NK-92 treated with Interleukin-12 subunit alpha and Interleukin-12 subunit beta, amount 100 ng/mL, for 24 hours (cell line): ENCODE measurements around the gene DLAT.
"Not testable (repeated sequence)": the region's sequence is repeated elsewhere in the genome, so short reads cannot be mapped to it uniquely, and the experiment has no call there.

Experiments used
- DNase-seq: peaks from one replicate; lab custom pipeline; 2025; lab: John Stamatoyannopoulos, UW

Gene DLAT

GRCh38 chr11:112049777-112050176 lies 24.6 kb downstream of the DLAT start:
- DNase-seq = no peak

- no peak for DNase-seq
Observed at GRCh38 chr11:112050721-112051120, 25.5 kb downstream of the DLAT start.

GRCh38 chr11:112051768-112052167 lies 26.6 kb downstream of the DLAT start:
- no peak for DNase-seq

GRCh38 chr11:112057170-112057569 lies 32.0 kb downstream of the DLAT start:
- DNase-seq = no peak

DNA sequence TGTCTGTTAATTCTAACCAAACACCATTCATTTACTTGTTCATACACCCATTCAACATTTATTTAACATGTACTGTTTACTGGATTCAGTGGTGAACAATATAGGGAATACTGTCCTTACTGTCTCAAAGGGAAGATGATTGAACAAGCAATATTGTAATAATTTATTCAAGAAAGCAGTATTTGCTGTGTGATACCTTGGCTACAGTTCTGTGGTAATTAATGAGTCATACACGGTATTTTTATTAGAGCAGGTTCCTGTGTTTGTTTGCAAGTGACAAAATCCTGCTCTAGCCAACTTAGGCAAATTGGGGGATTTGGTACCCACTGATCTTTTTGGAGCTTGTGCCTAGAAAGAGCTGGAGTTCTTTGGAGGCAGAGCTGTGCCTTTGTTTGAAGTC lies 32.9 kb downstream of the DLAT start:
- no peak for DNase-seq

GRCh38 chr11:112062923-112063322 lies 37.7 kb downstream of the DLAT start:
- DNase-seq = no peak

DNA sequence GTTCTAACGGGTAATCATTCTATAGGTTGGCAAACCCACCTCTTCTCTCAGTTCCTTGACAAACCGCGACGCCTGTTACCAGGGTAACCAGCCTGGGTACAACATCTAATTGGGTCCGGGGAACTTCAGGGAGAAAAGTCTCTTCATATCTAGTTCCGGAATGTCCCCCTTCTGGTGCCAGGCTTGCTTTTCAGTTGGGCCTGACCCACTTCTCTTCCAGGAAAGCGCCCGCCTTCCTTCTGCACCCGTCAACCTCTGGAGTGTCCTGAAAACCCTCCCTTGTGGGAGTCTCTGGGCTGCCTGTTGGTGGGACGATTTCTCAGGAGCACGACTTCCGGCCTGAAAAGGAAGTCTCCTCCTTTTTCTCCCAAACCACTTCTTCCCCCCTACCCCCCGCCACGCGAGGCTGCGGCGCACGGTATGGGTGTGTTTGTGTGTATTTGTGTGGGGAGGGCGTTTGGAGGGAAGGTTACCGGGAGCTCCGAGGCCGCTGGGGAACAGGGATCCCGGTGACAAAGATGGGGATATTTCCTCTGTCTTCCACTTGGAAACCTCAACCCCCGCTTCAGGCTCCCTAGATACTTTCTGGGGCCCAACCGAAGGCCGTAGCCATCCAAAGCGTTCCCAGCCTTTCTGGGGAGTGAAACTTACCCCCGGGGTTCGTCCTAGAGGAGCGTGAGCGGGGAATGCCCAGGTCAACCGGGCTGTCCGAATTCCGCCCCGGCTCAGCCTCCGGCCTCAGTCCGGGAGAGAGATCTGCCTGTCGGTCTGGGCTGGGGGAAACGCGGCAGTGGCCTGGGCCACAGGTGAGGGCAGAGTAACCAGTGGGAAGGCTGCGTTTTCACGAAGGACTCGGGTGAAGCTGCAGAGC lies 49.0 kb downstream of the DLAT start, which contains the start of the genes NKAPD1 and PIH1D2:
Gene NKAPD1 (plus strand): TSS at position 359 of the 871 bp plus-strand sequence. CDS start 1,276 bp downstream, outside the sequence.
Gene PIH1D2 (minus strand): TSS at position 77 of the 871 bp plus-strand sequence. CDS start 843 bp downstream, outside the sequence.
- peak; percentile 67 for DNase-seq

GRCh38 chr11:112082729-112083128 lies 57.5 kb downstream of the DLAT start:
- no peak for DNase-seq

DNA sequence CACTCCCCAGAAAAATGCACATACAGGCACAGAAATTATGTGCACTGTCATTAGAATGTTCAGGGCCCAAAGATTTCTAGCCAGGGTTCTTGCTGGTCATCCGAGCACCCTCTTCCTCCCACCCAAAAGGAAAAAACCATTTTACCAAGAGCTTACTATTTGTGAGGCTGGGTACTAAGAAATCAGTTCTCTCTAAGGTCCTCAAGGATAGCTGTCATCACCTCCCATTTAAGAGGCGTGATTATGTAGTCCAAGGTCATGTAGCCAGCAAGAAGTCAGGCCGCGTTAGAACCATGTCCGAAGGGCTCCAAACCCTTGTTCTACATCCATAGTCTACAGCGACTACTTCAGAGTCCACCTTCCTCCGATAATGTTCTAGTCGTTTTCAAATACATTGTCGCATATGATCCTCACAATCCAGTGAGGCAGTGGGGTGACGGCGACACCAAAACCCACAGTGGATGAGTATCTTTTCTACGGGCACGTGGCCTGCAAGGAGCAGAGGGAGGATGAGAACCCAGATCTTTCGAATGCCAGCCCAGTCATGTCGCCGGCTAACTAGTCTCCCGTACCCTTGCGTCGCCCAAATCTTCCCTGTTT lies 60.7 kb downstream of the DLAT start:
- no peak for DNase-seq

GRCh38 chr11:112086422-112087191 lies 61.4 kb downstream of the DLAT start, which contains the start of the genes SDHD and TIMM8B:
Gene SDHD (plus strand): TSS chr11:112086873. CDS start chr11:112086908, 35 bp downstream.
Gene TIMM8B (minus strand): TSS chr11:112086756. CDS start chr11:112086723, 33 bp downstream.
- DNase-seq = peak; percentile 94

GRCh38 chr11:112087212-112087611 lies 62.0 kb downstream of the DLAT start:
- DNase-seq = peak; percentile 13

DNA sequence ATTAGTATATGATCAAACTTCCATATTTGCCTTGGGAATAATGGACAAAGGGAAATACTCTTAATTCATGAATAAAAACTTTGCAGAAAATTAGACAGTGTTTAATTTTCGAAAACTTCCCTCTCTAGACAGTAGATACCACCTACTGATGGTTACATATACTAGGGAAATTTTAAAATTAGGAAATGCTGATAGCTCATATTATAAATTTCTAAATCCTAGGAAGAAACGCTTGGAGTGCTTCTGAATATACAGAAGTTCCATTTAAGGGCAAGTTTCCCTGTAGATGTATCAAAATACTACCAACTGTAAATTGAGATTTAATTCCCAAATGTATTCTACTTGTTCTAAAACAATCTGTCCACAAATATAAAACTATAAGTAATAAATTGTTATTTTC lies 70.1 kb downstream of the DLAT start:
- not testable (repeated sequence) for DNase-seq

- DNase-seq = no peak
Observed at GRCh38 chr11:112096194-112096593, 71.0 kb downstream of the DLAT start.

DNA sequence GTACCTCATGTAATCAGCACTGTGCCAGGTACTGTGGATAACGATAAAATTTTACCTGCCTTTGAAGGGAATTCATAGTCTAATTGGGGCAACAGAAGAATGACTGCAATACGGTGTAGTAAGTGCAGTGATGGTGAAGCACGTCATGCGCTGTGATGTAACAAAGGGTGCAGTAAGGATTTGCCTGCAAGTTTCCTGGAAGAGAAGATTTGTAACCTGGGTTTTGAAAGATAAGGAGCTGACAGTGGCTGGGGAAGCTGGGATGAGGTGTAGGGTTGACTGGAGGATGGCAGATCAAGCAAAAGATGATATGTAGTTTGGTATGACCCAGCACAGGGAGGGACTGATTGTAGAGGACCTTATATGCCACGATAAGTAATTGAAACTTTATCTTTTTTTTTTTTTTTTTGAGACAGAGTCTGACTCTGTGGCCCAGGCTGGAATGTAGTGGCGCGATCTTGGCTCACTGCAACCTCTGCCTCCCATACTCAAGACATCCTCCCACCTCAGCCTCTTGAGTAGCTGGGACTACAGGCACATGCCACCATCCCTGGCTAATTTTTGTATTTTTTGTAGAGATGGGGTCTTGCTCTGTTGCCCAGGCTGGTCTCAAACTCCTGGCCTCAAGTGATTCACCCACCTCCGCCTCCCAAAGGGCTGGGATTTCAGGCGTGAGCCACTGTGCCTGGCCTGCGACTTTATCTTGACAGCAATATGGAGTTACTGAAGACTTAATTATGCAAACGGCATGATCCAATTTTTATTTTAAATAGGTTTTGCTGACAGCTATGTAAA lies 72.7 kb downstream of the DLAT start:
- DNase-seq = no peak

DNA sequence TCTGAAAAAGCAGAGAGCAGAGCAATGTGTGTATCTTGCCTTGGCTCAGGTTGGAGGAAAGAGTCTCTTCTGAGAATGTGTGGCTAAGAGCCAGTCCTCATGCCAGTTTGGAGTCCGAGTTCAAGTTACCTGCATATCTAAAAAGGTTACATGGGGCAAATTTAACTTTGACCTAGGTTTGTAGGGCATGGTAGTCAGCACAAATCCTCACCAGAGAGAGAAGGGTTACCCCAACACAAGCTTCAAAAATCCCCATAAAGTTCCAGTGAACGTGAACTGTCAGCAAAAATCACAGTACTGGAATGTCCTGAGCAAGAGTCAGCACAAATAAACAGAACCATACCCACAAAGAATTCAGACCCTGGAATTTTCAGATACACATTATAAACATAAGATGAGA lies 75.3 kb downstream of the DLAT start:
- no peak for DNase-seq

DNA sequence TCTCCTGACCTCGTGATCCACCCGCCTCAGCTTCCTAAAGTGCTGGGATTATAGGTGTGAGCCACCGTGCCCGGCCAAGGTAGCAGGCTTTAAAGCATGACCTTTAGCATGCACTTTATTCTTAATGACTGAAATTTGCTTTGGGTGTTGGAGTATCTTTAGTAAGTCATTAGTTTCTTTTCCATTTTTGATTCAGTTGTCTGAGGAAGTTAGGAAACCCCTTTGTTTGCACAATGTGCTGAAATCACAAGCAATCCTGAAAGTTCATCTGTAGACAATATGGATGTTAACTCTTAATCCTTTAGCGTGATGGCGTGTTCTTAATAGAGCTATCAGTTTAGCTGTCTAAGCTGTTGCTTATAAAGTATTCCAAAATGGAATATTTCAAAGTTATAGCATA lies 78.2 kb downstream of the DLAT start:
- no peak for DNase-seq

DNA sequence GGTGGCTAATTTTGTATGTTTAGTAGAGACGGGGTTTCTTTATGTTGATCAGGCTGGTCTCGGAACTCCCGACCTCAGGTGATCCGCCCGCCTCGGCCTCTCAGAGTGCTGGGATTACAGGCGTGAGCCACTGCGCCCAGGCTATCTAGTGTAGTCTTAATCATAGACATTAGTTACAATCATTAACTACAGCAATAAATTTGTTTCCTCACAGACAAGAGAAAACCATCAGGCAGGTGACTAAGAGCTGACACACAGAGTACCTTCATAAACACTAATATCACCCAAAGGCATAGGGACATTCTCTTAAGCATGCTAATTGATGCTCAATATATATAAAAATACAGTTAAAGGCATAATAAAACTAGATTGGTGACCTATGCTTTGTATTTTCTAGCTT lies 80.9 kb downstream of the DLAT start:
- no peak for DNase-seq
